HG03575 (cell line): ENCODE measurements around the gene EIF4A3.

ENCODE experiments used
- ATAC-seq: cut with Tn5 transposase; IDR thresholded peaks from one replicate; pipeline ENCODE4 v1.9.1; 2021; ENCODE audit not compliant: unreplicated experiment, insufficient number of reproducible peaks, low FRiP score; ENCODE audit errors: extremely low read depth

Gene EIF4A3

DNA sequence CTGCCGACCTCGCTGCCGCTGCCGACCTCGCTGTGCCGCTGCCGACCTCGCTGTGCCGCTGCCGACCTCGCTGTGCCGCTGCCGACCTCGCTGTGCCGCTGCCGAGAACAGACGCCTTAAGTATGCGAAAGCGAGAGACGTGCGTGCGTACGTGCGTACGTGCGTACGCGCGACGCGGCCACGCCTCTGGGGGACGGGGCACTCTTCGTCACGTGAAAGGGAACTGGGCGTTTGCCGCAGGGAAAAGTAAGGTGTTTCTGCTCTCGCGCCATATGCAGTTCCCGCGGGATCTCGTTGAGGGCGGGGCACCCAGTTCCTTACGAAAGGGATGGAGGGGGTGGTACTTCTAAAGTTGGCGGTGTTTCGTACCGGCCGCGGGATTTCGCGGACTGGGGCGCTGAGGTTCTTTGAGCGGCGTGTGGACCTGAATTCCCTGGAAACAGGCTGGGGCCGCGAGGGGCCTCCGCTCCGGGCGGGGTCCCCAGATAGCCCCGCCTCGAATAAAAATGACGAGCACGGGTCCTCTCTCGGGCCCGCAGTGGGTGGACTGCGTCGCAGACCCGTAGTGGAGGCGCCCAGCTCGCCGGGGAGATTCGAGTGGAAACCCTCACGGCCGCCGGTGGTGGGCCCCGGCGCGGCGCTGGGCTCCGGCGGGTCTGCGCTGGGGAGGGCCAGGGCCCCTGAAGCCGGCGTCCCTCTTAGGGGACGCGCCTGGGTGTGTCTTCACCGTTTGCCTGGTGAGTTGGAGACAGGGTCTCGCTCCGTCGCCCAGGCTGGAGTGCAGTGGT lies at the start of gene EIF4A3:
EIF4A3 (minus strand) TSS at position 94 of the 788 bp plus-strand sequence. CDS start 167 bp downstream, outside the sequence.
- ATAC-seq = no peak

DNA sequence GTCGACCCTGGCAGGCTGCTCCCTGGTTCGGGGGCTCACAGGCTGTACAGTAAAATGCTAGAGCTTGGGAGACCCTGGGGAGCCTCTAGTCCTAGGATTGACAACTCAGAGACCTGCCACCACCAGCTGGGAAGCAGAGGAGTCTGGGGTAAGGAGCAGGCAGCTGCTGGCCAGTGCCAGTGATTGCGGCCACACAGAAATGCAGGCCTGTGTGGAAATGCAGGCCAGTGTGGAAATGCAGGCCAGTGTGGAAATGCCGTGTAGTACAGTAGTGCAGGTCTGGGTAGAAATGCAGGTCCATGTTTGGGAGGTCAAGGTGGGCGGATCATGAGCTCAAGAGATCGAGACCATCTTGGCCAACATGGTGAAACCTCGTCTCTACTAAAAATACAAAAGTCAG lies 49.7 kb upstream of the EIF4A3 start:
- no peak for ATAC-seq

DNA sequence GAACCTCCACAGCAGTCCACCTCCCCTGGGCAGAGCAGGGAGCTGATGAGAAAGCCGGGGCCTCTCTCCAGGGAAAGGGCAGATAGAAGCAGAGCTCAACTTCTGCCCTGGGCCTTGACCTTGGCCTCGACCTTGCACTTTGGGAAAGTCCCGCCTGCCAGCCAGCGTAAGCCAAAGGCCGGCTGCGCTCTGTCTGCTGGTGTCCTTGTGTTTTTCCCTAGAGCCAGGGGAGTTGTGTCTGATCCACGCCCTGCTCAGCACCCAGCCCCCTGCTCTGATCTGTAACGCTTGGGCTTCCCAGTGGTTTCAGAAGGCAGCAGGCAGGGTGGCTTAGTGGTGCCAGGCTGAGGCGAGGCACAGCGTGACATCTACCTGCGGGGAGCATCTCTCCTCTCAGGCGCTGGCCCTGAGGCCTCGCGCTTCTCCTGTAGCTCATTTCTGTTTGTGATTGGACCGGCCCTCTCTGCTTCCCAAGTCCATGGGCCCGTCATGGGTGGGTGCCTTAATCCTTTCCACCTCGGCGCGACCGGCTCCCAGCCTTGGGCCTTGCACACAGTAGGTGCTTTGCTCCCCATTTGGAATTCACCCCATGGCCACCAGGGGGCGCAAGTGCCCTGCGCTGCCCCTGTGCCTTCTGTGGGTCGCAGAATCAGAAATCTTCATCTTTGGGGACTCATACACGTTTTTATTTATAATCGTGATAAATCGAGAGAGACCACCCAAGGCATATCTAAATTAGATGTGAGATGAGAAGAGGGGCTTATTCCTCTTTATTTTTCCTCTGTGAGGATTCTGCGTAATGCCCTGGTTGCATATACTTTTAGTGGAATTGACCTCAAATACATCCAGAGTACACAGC lies 49.0 kb upstream of the EIF4A3 start:
- no peak for ATAC-seq

DNA sequence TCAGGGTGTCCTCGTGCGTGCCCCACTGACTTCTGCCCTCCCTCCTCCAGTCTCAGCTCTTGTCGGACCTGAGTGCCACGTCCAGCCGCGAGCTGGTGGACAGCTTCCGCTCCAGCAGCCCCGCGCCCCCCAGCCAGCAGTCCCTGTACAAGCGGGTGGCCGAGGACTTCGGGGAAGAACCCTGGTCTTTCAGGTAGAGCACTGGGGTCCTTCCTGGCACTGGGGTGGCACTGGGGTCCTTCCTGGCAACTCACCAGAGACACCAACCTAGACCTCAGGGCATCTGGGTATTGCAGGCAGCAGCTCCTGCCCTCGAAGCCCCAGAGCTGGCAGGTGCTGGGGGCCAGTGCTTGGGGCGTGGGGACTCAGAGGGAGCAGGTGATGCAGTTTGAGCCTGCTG lies 48.2 kb upstream of the EIF4A3 start:
- ATAC-seq = no peak

DNA sequence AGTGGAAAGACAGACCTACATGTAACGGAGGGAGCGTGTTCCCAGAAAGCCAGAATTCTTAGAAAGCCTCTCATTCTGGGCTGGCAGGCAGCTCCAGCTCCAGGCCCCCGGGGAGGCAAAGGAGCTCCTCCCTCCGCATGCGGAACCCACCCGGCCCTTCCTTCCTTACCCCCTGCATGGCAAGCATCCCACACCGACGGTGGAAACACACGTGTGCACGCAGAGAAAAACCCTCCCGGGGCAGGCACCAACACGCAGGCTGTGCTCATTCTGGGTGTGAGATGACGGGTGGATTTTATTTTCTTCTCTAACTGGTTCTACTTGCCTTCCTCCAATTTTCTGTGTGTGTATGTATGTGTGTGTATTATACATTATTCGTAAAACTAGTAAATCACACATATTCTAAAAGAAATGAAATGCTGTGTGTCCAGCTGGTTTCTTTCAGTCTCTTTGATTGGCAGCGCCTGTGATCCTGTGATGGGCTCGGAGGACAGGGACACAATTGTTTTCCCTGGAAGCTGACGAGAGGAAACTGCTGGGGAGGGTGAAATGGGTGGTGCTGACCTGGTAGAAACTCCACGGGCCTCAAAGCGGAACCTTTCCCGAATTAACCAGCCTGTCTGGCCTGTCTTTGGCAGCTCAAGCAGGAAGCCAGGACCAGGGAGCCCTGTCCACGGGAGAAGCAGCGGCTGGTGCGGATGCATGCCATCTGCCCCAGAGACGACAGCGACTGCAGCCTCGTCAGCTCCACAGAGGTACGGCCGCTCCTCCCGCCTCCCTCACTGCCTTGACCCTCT lies 45.1 kb upstream of the EIF4A3 start:
- ATAC-seq = no peak

DNA sequence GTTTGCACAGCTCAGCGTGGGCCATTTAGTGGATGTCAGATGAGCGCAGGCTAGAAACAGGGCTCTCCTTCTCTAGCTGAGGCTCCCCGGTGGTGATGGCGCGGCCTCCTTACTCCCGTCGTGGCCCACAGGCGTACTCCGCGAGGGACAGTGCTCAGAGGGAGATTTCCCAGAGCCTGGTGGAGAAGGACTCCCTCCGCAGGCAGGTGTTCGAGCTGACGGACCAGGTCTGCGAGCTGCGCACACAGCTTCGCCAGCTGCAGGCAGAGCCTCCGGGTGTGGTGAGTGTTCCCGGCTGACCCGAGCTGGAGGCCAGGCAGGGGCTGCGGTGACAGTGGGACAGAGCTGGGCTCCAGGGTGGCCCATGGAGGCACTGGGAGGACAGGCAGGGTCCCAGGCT lies 44.3 kb upstream of the EIF4A3 start:
- ATAC-seq = no peak

DNA sequence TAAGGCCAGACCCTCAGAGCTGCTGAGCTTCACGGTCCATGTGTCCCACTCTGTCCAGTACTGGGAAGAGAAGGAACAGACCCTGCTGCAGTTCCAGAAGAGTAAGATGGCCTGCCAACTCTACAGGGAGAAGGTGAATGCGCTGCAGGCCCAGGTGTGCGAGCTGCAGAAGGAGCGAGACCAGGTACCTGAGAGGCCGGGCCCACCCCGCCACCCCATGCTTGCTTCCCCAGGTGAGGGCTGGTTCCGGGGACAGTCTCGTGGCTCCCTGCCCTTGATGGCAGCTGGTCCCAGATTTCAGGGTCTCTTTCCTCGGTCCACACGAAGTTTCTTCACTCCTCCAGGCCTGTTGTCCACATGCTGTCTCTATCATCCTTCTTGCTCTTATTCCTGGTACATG lies 43.8 kb upstream of the EIF4A3 start:
- no peak for ATAC-seq

DNA sequence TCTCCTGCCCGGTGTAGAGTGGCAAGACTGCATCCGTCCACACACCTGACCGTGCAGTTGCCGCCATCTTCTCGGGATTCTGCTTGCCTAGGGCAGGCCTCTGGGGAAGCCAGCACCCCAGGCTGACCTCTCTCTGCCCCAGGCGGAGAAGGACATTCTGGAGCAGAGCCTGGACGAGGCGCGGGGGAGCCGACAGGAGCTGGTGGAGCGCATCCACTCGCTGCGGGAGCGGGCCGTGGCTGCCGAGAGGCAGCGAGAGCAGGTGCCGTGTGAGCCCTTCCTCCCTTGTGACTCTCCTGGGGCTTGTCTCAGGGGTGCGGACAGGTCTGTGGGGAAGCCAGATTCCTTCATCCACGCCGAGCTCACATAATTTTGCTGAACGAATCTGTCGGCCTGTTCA lies 42.7 kb upstream of the EIF4A3 start:
- no peak for ATAC-seq

DNA sequence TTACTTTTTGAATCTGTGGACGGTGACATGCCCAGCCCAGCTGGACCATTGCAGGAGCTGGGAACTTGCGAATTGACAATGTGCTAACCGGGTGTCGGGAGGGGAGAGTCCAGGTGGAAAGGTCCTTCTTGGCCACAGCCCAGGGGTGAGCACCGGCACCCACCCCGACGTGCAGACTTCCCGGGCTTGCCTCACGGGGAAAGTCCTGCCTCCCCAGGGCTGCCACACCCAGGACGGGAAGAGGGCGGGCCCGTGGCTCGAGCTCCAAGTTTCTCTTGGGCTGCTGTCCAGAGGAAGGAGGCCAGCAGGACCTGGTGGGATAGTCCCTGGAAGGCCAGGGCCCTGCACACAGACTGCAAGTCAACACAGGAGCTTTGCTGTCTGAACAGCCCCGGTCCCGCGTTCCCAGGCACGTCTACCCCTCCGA lies 40.6 kb upstream of the EIF4A3 start:
- ATAC-seq = no peak

DNA sequence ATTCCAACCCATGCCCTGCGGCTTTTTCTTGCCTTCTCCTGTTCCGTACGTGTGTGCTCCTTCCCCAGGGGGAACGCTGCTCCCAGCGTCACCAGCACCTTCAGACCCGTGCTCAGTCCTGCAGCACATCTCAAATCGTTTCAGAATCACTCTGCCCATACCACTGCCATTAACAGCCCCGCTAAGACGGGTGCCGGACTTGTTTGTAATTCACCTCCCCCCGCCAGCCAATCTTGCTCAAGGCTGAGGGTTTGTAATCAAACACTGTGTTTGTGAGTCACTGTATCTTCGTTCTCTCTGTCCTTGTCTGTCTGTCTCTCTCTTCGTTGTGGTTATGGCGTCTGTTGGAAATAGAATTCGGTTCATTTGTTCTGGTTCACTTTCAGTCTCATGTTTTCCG lies 40.2 kb upstream of the EIF4A3 start:
- no peak for ATAC-seq

DNA sequence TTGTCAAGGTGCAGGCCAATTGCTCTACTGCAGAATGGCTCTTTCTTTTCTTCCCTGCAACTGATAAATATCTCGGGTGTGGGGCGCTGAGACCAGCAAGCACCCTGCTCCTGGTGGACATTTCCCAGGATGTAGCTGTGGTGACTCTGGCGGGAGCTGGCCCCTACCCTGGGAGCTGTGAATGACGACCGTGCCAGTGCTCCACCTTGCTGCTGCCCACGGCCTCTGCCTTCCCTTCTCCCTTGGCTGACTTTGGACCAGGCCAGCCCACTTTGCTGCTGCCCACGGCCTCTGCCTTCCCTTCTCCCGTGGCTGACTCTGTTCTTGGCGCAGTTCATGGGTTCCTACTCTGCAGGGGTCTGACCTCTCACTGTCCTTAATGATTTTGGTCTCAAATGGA lies 39.0 kb upstream of the EIF4A3 start:
- ATAC-seq = no peak

DNA sequence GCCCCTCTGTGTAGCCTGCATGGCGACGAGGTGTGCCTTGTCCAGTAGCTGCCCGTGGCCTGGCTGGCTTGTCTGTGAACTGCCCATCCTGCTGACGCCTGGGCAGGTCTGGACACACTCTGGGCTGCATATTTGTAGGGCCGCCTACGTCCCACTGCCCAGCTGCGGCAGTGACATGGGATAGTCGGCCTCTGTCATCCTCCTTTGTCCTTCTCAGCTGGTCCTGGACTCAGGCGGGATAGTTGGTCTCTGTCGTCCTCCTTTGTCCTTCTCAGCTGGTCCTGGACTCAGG lies 37.4 kb upstream of the EIF4A3 start:
- ATAC-seq = no peak

DNA sequence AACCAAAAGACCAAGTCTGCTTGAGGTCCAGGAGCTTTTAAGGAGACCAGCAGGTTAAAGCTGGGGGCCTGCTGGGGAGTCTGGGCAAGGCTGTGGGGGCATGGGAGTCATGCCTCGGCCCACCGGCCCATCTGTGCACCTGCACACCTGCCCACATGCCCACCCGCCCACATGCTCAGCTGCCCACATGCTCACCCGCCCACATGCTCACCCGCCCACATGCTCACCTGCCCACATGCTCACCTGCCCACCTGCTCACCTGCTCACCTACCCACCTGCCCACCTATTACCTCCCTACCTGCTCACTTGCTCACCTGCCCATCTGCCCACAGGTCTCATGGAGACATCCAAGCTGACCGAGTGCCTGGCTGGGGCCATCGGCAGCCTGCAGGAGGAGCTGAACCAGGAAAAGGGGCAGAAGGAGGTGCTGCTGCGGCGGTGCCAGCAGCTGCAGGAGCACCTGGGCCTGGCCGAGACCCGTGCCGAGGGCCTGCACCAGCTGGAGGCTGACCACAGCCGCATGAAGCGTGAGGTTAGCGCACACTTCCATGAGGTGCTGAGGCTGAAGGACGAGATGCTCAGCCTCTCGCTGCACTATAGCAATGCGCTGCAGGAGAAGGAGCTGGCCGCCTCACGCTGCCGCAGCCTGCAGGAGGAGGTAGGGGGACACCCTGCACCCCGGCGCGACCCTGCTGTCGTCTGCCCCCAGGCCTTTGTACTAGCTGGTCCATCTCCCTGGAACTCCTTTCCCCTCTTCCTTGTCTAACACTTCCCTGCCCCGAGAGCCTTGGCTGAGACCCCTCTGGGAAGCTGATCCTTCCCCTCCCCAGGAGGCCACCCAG lies 36.9 kb upstream of the EIF4A3 start:
- ATAC-seq = no peak

DNA sequence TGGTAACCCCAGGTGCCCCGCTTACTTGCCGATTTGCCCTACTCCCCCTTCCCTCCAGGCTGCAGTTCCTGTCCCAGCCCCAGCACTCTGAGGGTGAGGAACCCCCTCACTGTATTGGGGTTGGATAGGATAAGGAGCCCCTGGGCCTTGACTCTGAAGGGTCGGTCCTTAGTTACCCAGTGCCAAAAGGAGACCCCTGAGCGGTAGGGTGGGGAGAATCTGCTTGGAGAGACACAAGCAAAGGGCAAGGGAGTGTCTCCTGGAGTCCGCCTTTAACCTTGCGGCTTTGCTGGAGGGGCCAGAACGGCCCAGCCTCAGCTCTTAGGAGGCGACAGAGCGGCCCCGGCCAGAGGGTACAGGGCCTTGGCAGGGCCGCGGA lies 35.9 kb upstream of the EIF4A3 start:
- no peak for ATAC-seq

DNA sequence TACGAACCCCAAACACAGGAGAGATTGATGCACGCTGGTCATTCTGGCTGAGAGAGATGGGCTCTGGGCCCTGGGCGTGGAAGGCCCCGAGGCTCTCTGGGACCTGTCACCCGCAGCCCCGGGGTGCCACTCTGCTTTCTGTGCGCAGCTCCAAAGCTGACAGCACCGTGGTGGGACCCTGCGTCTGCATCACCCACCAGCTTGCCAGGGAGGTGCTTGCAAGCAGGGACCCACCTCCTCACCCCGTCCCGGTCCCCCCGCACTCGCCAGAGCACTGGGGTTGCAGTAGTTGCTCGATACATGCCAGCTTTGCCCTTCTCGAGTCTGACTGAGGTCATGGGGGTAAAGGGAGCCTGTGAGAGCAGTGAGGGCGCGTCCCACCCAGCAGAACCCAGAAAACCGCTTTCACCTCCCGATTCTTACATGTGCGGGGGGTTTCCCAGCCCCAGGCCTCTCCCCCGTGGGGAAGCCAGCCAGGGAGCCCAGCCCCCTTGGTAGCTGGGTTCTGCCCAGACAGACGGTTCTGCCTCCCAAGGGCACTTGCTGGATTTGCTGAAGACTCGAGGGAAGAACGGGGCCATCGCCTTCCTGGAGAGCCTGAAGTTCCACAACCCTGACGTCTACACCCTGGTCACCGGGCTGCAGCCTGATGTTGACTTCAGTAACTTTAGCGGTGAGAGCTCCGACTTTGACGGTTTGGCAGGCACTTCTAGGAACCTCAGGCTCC lies 35.4 kb upstream of the EIF4A3 start:
- ATAC-seq = no peak

DNA sequence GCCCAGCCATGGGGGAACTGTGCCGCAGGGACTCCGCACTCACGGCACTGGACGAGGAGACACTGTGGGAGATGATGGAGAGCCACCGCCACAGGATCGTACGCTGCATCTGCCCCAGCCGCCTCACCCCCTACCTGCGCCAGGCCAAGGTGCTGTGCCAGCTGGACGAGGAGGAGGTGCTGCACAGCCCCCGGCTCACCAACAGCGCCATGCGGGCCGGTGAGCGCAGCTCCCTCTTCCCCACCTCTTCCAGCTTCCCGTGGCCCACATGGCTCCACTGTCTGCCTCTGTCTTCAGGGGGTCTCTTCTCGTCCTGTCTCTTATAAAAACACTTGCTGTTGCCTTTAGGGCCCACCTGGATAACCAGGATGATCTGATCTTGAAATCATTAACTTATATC lies 34.5 kb upstream of the EIF4A3 start:
- ATAC-seq = no peak

DNA sequence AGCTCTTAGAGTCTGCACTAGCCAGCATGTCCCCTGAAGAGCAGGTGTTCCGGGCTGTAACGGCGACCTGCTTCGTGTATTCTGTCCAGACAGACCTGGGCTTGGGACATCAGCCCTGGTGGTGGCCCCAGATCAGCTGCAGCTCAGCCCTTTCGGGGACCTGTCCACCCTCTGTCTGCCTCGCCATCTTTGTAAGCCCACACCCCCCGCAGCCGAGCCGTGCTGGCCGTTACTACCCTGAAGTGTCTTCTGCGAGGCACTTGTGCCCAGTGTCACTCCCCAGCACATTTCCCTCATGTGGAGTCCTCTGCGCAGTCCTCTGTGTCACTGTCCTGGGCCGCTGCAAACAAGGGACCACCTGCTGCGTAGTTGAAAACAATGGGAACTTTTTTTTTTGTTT lies 33.3 kb upstream of the EIF4A3 start:
- ATAC-seq = no peak

DNA sequence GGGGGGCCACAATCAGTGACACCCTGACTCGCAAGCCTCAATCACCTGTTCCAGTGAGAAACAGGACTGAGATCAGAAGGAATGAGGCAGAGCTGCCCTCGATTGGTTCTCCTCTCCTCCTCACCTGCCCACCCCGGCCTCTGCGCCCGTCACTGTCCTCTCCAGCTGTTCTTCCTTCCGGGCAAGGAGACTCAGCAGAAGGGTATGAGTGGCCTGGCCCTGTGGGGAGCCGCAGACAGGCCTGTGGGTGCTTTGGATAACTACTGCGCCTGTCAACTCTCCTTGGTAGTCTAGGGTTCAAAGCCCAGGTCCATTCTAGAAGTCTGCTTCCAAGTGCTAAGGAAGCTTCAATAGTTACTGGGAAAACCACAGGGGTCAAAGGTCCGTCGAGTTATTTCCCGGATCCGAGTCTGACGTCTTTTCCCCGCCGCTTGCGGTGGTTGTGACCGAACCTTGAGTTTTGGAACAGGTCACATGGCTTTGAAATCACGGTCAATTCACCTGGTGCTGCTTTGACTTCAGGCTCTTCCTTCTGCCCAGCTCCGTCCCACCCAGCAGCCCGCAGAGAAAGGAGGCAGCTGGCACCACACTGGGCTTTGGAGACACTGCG lies 31.2 kb upstream of the EIF4A3 start:
- no peak for ATAC-seq
